GM12878 (cell line): ENCODE results near the gene BPGM.
"Not testable (repeated sequence)": the region's sequence is repeated elsewhere in the genome, so short reads cannot be mapped to it uniquely, and the experiment has no call there.

ENCODE experiments used
- CBX3 ChIP-seq: fragments of 200-600 bp; sonication (generic); IDR thresholded peaks from 2 replicates; pipeline ENCODE4 v1.6.1; 2016; ENCODE audit warnings: low read depth, borderline replicate concordance
- HDAC2 ChIP-seq: fragments of 200-600 bp; sonication (generic); IDR thresholded peaks from 2 replicates; pipeline ENCODE4 v1.6.1; 2017
- KDM1A ChIP-seq: fragments of 200-600 bp; sonication (generic); IDR thresholded peaks from 2 replicates; pipeline ENCODE4 v1.6.1; 2016; ENCODE audit warnings: borderline replicate concordance
- MYC ChIP-seq: IDR thresholded peaks from 2 replicates; pipeline ENCODE4 v1.6.1; 2011; ENCODE audit warnings: mild to moderate bottlenecking, low read length, moderate library complexity, inconsistent platforms; ENCODE audit not compliant: insufficient read depth, insufficient replicate concordance, insufficient read length, severe bottlenecking
- SMAD1 ChIP-seq: fragments of 450-650 bp; IDR thresholded peaks from 2 replicates; pipeline ENCODE4 v1.6.1; 2018; ENCODE audit warnings: mild to moderate bottlenecking, low read depth; ENCODE audit not compliant: partially characterized antibody
- TF ChIP-seq, protein P1 (sequence below), 3 experiments: IDR thresholded peaks in 2 of 3; conservative IDR thresholded peaks in 1 of 3; 2 replicates each; pipeline ENCODE4 v1.5.1; 2011; ENCODE audit warnings: low read depth in 3 of 3, low read length in 3 of 3, mild to moderate bottlenecking in 3 of 3, control low read depth in 2 of 3, moderate library complexity in 2 of 3, inconsistent platforms in 1 of 3, mixed read lengths in 1 of 3; ENCODE audit not compliant: control insufficient read depth in 2 of 3, insufficient read depth in 1 of 3; ENCODE audit errors: extremely low read depth in 1 of 3

DNA sequence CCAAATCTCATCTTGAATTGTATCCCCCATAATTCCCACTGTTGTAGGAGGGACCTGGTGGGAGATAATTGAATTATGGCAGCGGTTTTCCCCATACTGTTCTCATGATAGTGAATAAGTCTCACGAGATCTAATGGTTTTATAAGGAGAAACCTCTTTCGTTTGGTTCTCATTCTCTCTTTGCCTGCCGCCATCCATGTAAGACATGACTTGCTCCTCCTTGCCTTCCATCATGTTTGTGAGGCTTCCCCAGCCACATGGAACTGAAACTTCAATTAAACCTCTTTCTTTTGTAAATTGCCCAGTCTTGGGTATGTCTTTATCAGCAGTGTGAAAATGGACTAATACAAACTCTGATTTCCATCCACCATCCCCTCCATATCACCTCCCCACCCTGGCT lies 4.7 kb upstream of the BPGM start:
- TF ChIP-seq KDM1A, MYC, SMAD1, HDAC2, CBX3: not testable (repeated sequence)
- TF ChIP-seq, protein P1, sequence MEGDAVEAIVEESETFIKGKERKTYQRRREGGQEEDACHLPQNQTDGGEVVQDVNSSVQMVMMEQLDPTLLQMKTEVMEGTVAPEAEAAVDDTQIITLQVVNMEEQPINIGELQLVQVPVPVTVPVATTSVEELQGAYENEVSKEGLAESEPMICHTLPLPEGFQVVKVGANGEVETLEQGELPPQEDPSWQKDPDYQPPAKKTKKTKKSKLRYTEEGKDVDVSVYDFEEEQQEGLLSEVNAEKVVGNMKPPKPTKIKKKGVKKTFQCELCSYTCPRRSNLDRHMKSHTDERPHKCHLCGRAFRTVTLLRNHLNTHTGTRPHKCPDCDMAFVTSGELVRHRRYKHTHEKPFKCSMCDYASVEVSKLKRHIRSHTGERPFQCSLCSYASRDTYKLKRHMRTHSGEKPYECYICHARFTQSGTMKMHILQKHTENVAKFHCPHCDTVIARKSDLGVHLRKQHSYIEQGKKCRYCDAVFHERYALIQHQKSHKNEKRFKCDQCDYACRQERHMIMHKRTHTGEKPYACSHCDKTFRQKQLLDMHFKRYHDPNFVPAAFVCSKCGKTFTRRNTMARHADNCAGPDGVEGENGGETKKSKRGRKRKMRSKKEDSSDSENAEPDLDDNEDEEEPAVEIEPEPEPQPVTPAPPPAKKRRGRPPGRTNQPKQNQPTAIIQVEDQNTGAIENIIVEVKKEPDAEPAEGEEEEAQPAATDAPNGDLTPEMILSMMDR (IDR thresholded peaks at IDR 0.05 in 2 of 3, conservative IDR thresholded peaks at IDR 0.05 in 1 of 3; ENCODE audit: control insufficient read depth in 2 of 3, extremely low read depth in 1 of 3, insufficient read depth in 1 of 3, low read depth in 3 of 3, low read length in 3 of 3), result not testable (repeated sequence)
